GM18517 (cell line): ENCODE measurements around the gene LRRC63.
"Not testable (repeated sequence)": the region's sequence is repeated elsewhere in the genome, so short reads cannot be mapped to it uniquely, and the experiment has no call there.

ENCODE experiments used
- ATAC-seq: cut with Tn5 transposase; IDR thresholded peaks from one replicate; pipeline ENCODE4 v1.9.1; 2021; ENCODE audit warnings: mild to moderate bottlenecking, moderate library complexity; ENCODE audit not compliant: unreplicated experiment

The LRRC63 gene

GRCh38 chr13:46232281-46232680 lies 20.6 kb downstream of the LRRC63 start:
- ATAC-seq, result no peak

DNA sequence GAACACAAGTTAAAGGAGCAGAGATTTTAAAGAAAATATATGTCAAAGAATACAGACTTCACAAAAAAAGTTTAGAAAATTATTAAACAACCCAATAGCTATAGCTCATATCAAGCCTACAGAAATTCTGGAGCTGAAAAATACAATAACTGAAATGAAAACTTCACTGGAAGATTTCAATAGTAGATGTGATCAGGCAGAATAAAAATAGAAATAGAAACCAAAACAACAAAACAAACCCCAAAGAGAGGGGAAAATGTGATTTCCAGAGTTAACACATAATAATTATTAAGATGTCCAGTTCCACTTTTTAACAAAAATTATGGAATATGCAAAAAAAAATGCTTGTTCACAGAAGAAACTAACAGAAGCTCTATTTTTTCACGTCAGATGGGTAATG lies 23.6 kb downstream of the LRRC63 start:
- ATAC-seq, result no peak

DNA sequence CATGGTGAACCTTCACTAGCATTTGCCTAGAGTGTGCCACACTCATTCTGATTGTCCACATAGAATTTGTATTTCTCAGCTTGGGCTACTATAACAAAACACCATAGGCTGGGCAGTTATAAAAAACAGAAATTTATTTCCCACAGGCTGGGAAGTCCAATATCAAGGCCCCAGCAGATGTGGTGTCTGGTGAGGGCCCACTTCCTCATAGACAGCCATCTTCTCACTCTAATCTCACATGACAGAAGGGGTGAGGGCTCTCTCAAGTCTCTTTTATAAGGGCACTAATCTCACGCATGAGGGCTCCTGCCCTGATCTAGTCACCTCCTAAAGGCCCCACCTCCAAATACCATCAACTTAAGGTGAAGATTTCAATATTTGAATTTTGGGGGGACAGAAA lies 53.6 kb downstream of the LRRC63 start:
- no peak for ATAC-seq

DNA sequence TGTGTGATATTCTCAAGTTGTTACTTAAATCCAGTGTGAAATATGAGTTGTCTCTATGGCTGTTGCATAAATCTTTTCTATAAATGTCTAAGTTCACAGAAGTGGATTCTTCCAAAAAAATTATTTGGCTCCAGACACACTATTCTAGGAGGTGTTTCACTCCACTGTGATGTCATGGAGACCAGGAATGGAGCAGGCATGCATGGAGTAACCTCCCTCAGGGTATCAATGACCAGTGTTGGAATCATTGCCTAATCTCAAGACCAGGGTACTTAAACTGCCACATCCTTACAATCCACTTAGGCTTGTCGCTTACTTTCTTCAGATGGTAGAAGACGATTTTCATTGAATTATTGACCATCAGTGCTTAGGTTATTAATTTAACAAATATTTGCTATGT lies 55.4 kb downstream of the LRRC63 start:
- ATAC-seq, result no peak

- ATAC-seq, result no peak
Measured at GRCh38 chr13:46270416-46270815, 58.7 kb downstream of the LRRC63 start.

DNA sequence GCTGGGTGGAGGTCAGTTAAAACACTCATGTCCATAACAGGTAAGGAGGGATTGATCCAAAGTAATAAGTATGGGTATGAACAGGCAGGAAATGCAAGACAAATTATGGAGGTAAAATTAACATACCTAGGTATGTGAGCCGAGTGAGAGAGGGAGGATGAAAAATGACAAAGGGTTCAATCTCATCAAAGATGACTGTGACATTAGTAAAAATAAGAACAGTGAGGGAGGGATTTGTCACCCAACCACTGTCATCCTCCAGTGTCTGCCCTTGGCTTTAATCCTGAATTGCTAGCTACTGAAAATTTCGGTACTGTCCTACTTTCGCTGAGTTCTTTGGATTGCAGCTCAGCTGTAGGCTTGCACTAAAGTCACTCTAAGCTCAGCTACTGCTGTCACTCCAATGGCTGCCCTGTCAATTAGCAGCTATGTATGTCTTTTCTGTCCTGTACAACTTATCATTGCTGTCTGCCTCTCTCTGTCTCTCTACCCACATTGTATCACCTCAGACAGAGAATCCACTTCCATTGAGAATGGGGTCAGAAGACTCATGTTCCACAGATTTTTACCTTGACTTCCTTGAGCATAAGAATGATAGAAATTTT lies 62.5 kb downstream of the LRRC63 start:
- no peak for ATAC-seq

DNA sequence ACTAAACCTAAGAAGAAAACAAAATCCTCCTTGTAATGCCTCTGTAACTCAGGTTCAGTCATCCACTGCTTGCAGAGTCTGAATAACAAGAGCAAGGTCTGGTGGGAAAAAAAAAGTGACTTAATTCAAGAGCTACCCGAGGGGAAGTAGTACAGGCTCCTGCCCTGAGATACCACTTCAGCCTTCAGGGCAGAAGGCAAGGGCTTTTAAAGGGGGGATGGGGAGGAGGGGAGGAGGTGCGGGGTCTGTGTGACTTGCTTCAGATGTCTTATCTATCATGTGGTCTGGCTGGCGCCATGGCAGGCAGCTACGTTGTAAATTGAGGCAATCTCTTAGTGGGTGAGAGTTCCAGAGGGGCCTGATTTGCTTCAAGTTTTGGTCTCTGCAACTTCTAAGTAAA lies 66.7 kb downstream of the LRRC63 start:
- no peak for ATAC-seq

- ATAC-seq, result no peak
Measured at GRCh38 chr13:46281779-46282178, 70.1 kb downstream of the LRRC63 start.

- not testable (repeated sequence) for ATAC-seq
Measured at GRCh38 chr13:46283912-46284824, 72.4 kb downstream of the LRRC63 start.

DNA sequence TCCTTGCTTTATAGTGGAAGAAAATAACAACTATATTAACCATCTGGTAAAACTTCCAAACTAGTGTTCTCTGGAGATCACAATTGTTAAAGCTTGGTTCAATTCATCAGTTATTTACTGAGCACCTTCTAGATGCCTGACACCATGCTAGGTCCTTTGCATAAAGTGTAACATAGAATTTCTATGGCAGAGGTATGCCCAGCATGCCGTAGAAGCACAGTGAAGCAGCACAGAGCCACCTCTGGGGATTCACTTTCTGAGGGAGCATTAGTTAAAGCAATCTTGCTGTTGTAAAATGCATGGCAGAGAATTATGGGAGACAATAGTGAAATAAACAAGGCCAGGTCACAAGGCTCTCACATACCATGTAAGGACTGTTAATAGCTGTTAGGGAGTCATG lies 75.2 kb downstream of the LRRC63 start:
- no peak for ATAC-seq

DNA sequence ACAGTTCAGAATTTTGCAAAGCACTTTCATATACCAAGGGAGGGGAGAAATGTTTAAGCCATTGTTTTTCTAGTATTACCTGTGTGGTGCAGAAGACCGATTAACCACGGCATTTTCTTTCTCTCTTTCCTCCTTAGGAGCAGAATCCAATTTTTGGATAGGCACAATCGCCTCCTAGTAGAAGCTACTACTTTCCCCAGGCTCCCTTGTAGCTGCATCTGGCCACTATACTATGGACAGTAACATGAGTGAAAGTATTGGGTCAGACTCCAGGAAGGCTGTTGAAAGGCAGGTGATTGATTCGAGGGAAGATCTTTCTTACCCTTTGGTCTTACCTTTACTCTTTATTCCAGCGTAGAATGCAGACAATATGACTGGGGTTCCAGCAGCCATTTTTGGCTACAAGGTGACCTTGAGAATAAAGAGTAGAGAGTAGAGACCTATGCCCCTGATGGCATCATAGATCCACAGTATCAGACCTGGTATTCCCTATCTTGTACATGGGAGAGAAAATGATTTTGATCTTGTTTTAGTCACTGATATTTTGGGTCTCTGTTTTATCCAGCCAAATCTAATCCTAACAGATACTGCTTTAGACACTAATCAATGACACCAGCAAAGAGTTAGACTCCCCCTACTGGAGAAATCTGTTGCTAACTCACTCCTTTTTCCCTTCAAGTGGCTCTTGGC lies 77.0 kb downstream of the LRRC63 start:
- peak; percentile 70 for ATAC-seq

GRCh38 chr13:46289260-46289955 lies 77.7 kb downstream of the LRRC63 start:
- ATAC-seq, result peak; percentile 23

DNA sequence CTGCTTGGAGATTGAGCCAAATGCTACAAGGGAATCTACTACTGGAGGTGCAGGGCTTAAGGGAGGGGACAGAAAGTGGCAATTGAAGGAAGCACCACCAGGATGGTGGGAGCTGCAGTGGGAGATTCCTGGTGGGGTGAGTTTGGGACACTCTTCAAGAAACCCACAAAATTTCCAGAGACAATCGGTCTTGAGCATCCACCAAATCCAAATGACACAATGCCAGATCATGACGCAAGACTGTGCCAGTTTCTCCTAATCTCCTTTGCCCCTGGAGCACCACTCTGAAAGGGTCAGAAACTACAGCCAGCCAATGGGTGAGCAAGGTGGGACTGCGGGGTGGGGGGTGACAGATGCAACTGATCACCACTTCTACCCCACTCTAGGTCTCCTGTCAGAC lies 78.7 kb downstream of the LRRC63 start:
- no peak for ATAC-seq

GRCh38 chr13:46293436-46293835 lies 81.7 kb downstream of the LRRC63 start:
- no peak for ATAC-seq

- peak; percentile 58 for ATAC-seq
Measured at GRCh38 chr13:46295491-46296114, 83.9 kb downstream of the LRRC63 start.

GRCh38 chr13:46296115-46296822 lies 84.5 kb downstream of the LRRC63 start:
- peak; percentile 43 for ATAC-seq

DNA sequence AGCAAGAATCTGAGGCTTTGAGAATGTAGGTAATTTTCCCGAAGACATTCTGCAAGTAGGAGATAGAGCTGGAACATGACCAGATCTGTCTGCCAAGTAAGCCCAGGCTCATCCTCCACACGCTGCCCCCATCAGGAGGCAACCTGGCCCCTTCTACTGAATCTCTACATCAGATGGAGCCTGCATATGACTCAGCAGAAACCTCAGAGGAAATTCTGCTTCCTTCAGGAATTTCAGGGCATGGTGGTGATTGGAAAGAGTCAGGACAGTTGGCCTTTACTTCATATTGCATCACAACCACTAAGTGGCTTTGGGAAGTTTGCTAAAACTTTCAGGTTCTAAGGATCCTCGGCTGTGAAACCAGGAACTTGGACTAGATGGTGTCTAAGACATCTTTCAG lies 85.2 kb downstream of the LRRC63 start:
- no peak for ATAC-seq

- no peak for ATAC-seq
Measured at GRCh38 chr13:46297361-46297811, 85.7 kb downstream of the LRRC63 start.

DNA sequence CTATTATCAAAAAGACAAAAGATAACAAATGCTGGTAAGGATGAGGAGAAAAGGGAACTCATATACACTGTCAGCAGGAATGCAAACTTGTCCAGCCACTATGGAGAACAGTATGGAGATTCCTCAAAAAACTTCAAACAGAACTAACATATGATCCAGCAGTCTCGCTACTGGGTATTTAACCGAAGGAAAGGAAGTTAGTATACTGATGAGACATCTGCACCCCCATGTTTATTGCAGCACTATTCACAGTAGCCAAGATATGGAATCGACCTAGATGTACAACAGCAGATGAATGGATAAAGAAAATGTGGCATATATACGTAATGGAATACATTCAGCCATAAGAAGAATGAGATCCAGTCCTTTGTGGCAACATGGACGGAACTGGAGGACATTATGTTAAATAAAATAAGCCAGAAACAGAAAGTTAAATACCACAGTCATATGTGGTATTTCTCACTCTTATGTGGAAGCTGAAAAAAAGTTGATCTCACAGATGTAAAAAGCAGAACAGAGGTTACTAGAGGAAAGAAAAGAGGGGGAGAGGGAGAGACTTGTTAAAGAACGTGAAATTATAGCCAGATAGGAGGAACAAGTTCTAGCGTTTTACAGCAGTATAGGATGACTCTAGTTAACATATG lies 92.1 kb downstream of the LRRC63 start:
- ATAC-seq, result no peak

GRCh38 chr13:46304546-46304945 lies 92.8 kb downstream of the LRRC63 start:
- ATAC-seq, result no peak
